Erythroblast (primary cell): ENCODE data around the gene GTSF1L.

Experiments
- GATA1 ChIP-seq: IDR thresholded peaks from 2 replicates; pipeline ENCODE4 v1.6.1; 2011; ENCODE audit warnings: low read depth, mild to moderate bottlenecking, control low read depth, low read length, moderate library complexity
- POLR2A ChIP-seq: IDR thresholded peaks from 2 replicates; pipeline ENCODE4 v1.6.1; 2011; ENCODE audit warnings: mild to moderate bottlenecking, low read length

- TF ChIP-seq POLR2A (no peak), GATA1 (no peak)
Measured at GRCh38 chr20:43702502-43702901, 24.3 kb downstream of the GTSF1L start.
